NB4 (cell line): Measurements from ENCODE around the gene INTS15.

Source experiments
- DNase-seq: peaks from one replicate; pipeline ENCODE4 v3.0.0; 2010; ENCODE audit warnings: low read depth
- H3K4me3 ChIP-seq: one replicate; pipeline ENCODE4 v1.5.1; 2011; ENCODE audit warnings: mild to moderate bottlenecking, low read depth, low read length, moderate library complexity
- CTCF ChIP-seq: IDR thresholded peaks from one replicate; pipeline ENCODE4 v1.5.1; 2012; ENCODE audit warnings: low read depth, low read length
- MYC ChIP-seq: IDR thresholded peaks from 2 replicates; pipeline ENCODE4 v1.6.1; 2011; ENCODE audit warnings: low read depth, low read length
- POLR2A ChIP-seq: IDR thresholded peaks from 2 replicates; pipeline ENCODE4 v1.6.1; 2011; ENCODE audit warnings: mild to moderate bottlenecking; ENCODE audit not compliant: insufficient read length; ENCODE audit errors: extremely low read depth
- TF ChIP-seq, protein P1 (sequence below): IDR thresholded peaks from 2 replicates; pipeline ENCODE4 v1.6.1; 2011; ENCODE audit warnings: low read depth, low read length

The INTS15 gene

DNA sequence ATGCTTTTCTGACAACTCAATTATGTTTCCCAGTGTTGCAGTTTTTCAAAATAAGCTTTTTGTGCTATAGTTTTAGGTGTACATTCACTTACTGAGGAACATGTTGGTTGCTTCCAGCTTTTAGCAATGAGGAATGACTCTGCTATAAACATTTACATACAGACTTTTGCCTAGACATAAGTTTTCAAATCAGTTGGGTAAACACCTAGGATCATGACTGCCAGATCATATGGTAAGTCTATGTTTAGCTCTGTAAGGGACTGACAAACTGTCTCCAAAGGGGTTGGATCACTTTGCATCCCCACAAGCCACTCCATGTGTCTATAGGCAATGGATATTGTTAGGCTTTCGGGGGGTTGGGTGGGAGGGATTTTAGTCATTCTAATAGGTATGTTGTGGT, 27.7 kb upstream of the INTS15 start:
- TF ChIP-seq MYC (no peak), POLR2A (no peak), CTCF (no peak)
- TF ChIP-seq, protein P1, sequence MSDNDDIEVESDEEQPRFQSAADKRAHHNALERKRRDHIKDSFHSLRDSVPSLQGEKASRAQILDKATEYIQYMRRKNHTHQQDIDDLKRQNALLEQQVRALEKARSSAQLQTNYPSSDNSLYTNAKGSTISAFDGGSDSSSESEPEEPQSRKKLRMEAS = no peak
- no peak for DNase-seq

DNA sequence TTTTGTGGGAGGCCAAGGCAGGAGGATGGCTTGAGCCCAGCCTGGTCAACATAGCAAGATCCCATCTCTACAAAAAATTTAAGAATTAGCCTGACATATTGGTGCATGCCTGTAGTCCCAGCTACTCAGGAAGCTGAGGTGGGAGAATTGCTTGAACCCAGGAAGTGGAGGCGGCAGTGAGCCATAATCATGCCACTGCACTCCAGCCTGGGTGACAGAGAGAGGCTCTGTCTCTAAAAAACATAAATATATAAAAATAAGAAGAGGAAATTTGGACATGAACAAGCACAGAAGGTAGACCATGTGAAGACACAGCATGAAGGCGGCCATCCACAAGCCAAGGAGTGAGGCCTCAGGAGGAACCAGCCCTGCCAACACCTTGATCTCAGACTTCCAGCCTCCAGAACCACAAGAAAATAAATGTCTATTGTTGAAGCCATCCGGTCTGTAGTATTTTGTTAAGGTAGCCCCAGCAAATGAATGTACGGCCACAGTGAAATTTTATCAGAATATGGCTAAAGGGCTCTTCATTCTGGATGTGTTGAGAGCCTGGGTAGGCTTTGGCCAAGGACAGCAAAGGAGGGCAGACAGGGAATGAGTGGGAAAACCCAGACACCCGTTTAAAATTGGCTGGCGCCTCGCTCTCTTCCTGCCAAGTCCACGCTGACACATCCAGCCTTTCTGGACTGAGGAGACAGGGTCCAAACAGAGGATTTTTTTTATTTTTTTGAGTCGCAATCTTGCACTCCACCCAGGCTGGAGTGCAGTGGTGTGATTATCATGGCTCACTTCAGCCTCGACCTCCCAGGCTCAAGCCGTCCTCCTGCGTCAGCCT, 25.7 kb upstream of the INTS15 start:
- no peak for DNase-seq
- H3K4me3 ChIP-seq = no peak overlapping the region
- TF ChIP-seq POLR2A (no peak), MYC (no peak), CTCF (no peak)
- TF ChIP-seq, protein P1 = no peak

More for the DNA sequence above, 27.7 kb upstream of the INTS15 start:
- H3K4me3 ChIP-seq = no peak overlapping the region

DNA sequence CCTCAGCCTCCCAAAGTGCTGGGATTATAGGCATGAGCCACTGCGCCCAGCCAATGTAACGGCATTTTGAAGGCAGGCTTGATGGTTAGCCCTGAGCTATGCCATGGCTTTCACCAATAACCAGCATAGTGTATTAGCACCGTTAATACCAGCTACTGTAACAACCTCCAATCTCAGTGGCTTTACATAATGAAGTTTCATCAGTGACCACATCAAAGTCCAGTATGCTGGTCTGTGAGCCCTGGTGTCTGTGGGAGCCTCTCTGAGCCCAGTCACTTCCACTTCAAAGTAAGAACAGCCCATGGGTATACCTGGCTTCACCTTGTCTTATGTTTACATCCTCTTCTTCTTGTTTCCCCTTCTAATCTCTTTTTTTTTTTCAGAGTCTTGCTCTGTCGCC, 24.2 kb upstream of the INTS15 start:
- no peak for DNase-seq
- TF ChIP-seq CTCF = no peak
- TF ChIP-seq MYC = no peak
- TF ChIP-seq POLR2A = no peak
- TF ChIP-seq, protein P1 = no peak
- no peak overlapping the region for H3K4me3 ChIP-seq

DNA sequence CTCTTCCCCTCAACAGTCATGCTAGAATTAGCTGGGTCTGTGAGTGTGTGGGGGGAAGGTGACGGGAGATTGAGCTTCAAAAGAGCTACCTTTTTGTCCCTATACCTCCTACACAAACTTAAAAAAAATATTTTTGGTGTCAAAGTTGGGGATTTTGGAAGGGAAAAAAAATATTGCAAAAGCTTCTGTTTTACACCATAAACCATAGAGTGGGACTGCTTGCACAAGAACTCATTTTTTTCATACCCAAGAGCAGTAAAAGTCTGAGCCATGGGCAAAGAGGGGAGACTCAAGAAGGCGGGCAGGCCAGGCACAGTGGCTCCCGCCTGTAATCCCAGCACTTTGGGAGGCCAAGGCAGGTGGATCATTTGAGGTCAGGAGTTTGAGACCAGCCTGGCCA, 21.9 kb upstream of the INTS15 start:
- no peak overlapping the region for H3K4me3 ChIP-seq
- DNase-seq = no peak
- TF ChIP-seq POLR2A = no peak
- TF ChIP-seq CTCF = no peak
- TF ChIP-seq, protein P1 = no peak
- no peak for TF ChIP-seq MYC

DNA sequence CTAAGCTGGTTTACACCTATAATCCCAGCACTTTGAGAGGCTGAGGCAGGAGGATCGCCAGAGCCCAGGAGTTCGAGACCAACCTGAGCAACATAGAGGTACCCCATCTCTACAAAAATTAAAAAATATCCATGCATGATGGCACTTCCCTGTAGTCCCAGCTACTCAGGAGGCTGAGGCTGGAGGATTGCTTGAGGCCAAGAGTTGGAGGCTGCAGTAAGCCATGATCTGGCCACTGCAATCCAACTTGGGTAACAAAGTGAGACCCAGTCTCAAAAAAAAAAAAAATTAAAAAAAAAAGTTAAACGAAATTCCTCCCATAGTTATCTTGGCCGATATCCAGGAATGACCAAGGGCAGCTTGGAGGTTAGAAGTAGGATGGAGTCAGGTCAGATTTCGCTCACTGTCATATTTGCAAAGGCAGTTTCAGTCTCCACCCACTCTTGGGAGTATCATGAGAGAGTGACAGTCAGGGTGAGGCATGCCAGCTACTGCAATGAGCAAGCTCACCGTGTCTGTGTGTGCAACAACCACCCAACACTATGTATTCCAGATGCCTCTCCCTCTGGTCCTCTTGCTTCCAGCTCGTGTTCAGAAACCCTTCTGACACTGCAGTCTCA, 18.6 kb upstream of the INTS15 start:
- DNase-seq = no peak
- TF ChIP-seq MYC (no peak), POLR2A (no peak), CTCF (no peak)
- TF ChIP-seq, protein P1 = no peak
- H3K4me3 ChIP-seq = no peak overlapping the region
